ENCODE measurements around the gene TRPM7. TPM values are rescaled to one million over a fixed set of nuclear protein-coding genes. Genes with fewer than 3 reads are reported as not detected.
A peak's percentile ranks its signal among the peaks of the same experiment; 100 is the strongest.

The TRPM7 gene
- total and polyA plus RNA-seq, 9 of the 15 experiments (the other 6 are each of a cell fraction or from before 2014, with no cell fraction given) = 12.3 to 59.2 (median 31.5) TPM

DNA sequence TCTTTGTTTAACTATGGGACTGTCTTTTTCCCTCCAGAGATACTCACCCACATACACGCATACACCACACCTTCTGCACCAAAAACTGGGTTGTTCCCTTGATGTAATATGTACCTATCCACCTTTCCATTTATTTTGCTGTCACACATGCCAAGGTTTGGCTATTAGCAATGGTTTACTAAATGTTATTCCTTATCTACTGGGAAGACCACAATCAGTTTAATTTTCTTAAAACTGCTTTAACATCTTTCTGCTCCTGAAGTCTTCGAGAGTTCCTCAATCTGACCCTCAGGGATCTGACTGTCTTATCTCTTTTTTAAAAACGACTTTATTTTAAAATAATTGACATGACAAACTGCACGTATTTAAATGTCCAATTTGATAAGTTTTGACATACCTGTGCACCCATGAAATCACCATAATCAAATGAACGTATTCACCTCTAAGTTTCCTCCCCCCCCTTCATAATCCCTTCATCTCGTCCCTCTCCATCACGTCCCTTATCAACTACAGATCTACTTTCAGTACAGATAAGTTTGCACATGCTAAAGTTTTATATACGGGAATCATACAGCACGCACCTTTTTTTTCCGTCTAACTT, 805 bp upstream of the TRPM7 start:
- H3K36me3 ChIP-seq (ENCODE audit: control insufficient read depth, insufficient read depth, low read length) = peaks cover 26% of the 10 kb centered on the region; the same call in 2 of the 3 replicates
- BruUV-seq (replicated peaks) = TSS peak; percentile 94
- H4K20me1 ChIP-seq (replicated peaks; ENCODE audit: control insufficient read depth, insufficient read depth, low read length) = no peaks in the 10 kb centered on the region; the same call in 1 of the 2 replicates
- intact Hi-C loops (cut with micrococcal nuclease) (loop anchor here (2.0 kb wide), 1 partner anchor 77 kb away; the partner anchor contains the start of gene SPPL2A), in situ Hi-C loops (cut with MboI) (no loop called here)
- peaks cover 50% of the 10 kb centered on the region for H3K79me2 ChIP-seq (ENCODE audit: control insufficient read depth, insufficient read depth, low read length)
- 17% methylated on average over 10 of the region's 10 CpGs for WGBS (ENCODE audit: insufficient coverage, low coverage, missing lambda C conversion rate)
- H3K4me2 ChIP-seq (ENCODE audit: insufficient read depth, low read length) = peak overlapping the region; percentile 96
- FAIRE-seq (no peak), DNase-seq (ENCODE audit: extremely low read depth in 1 of 4, low spot score in 3 of 4) (no peak), ATAC-seq (peak; percentile 16)
- no peaks in the 10 kb centered on the region for H3K27me3 ChIP-seq (ENCODE audit: control insufficient read depth in 2 of 2, insufficient read depth in 2 of 2, low read length in 2 of 2)
- H3K9ac ChIP-seq (ENCODE audit: insufficient read depth in 1 of 2, low read depth in 2 of 2, low read length in 2 of 2) = peak overlapping the region; percentile 87 to 98
- H3K4me1 ChIP-seq (replicated peaks in 1 of 2; ENCODE audit: control insufficient read depth in 2 of 2, insufficient read depth in 2 of 2, low read length in 2 of 2) = peaks cover 6 to 26% of the 10 kb centered on the region in 2 experiments; a peak in 4 of 5 replicates
- H3K4me3 ChIP-seq = peak overlapping the region; percentile 82
- H3K27ac ChIP-seq (ENCODE audit: extremely low read depth, low read depth, low read length) = peak overlapping the region; percentile 97
- no peaks in the 10 kb centered on the region for H3K9me3 ChIP-seq (replicated peaks; ENCODE audit: control insufficient read depth, insufficient read depth, low read depth, low read length)
- no peaks in the 10 kb centered on the region for H3K9me1 ChIP-seq (ENCODE audit: control insufficient read depth, insufficient read depth, low read length)
- CTCF ChIA-PET (ENCODE audit: low intra/inter-chr PET ratio) = interaction anchor here (0.5 kb wide), 1 partner anchor 11 kb away, joined by 3 read pairs; no protein-coding TSS in a partner anchor
- POLR2A ChIA-PET = interaction anchor here (1.0 to 1.5 kb wide), 2 partner anchors 12 to 77 kb away, joined by 3 to 4 read pairs; no protein-coding TSS in a partner anchor
- peak overlapping the region; percentile 97 for H2AFZ ChIP-seq (ENCODE audit: low read depth, low read length)
- TF ChIP-seq BMI1 (IDR thresholded peaks at IDR 0.05; ENCODE audit: low read length) (no peak), DNMT1 (IDR thresholded peaks at IDR 0.05) (0 out of 2 replicates have a peak, but pooled peaks have one; percentile 36), NONO (IDR thresholded peaks at IDR 0.05; ENCODE audit: low read depth in 2 of 2, low read length in 1 of 2) (no peak), CEBPB (tag; IDR thresholded peaks at IDR 0.05) (peak; percentile 43), HDAC2 (IDR thresholded peaks at IDR 0.05) (0 out of 2 replicates have a peak, but pooled peaks have one; percentile 11), BRD9 (IDR thresholded peaks at IDR 0.05; ENCODE audit: low read depth, partially characterized antibody) (peak; percentile 8)
- TF ChIP-seq, protein P1, sequence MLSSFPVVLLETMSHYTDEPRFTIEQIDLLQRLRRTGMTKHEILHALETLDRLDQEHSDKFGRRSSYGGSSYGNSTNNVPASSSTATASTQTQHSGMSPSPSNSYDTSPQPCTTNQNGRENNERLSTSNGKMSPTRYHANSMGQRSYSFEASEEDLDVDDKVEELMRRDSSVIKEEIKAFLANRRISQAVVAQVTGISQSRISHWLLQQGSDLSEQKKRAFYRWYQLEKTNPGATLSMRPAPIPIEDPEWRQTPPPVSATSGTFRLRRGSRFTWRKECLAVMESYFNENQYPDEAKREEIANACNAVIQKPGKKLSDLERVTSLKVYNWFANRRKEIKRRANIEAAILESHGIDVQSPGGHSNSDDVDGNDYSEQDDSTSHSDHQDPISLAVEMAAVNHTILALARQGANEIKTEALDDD (IDR thresholded peaks at IDR 0.05) = no peak
- TF ChIP-seq, protein P2, sequence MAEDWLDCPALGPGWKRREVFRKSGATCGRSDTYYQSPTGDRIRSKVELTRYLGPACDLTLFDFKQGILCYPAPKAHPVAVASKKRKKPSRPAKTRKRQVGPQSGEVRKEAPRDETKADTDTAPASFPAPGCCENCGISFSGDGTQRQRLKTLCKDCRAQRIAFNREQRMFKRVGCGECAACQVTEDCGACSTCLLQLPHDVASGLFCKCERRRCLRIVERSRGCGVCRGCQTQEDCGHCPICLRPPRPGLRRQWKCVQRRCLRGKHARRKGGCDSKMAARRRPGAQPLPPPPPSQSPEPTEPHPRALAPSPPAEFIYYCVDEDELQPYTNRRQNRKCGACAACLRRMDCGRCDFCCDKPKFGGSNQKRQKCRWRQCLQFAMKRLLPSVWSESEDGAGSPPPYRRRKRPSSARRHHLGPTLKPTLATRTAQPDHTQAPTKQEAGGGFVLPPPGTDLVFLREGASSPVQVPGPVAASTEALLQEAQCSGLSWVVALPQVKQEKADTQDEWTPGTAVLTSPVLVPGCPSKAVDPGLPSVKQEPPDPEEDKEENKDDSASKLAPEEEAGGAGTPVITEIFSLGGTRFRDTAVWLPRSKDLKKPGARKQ (CRISPR knock-in tag; IDR thresholded peaks at IDR 0.05) = no peak
- TF ChIP-seq, protein P3, sequence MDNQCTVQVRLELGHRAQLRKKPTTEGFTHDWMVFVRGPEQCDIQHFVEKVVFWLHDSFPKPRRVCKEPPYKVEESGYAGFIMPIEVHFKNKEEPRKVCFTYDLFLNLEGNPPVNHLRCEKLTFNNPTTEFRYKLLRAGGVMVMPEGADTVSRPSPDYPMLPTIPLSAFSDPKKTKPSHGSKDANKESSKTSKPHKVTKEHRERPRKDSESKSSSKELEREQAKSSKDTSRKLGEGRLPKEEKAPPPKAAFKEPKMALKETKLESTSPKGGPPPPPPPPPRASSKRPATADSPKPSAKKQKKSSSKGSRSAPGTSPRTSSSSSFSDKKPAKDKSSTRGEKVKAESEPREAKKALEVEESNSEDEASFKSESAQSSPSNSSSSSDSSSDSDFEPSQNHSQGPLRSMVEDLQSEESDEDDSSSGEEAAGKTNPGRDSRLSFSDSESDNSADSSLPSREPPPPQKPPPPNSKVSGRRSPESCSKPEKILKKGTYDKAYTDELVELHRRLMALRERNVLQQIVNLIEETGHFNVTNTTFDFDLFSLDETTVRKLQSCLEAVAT (IDR thresholded peaks at IDR 0.05) = 0 out of 4 replicates have a peak, but pooled peaks of 1 of the 2 experiments have one; percentile 3
